Occipital lobe (tissue), 2 donors: ENCODE results near the gene ABL1. TPM values are rescaled to one million over a fixed set of nuclear protein-coding genes. Genes with fewer than 3 reads are reported as not detected.

Source experiments
- DNase-seq: peaks from one replicate; lab custom pipeline; 2025; lab: John Stamatoyannopoulos, UW
- total RNA-seq: library from RNA; depleted of rRNA; stranded (reverse); fragments of >200 nt; gene quantifications from one replicate; pipeline ENCODE4 v1.2.3, GENCODE V29; 2014

Gene ABL1
- total RNA-seq, 1 donor from 2014 or later: 25.1 TPM

DNA sequence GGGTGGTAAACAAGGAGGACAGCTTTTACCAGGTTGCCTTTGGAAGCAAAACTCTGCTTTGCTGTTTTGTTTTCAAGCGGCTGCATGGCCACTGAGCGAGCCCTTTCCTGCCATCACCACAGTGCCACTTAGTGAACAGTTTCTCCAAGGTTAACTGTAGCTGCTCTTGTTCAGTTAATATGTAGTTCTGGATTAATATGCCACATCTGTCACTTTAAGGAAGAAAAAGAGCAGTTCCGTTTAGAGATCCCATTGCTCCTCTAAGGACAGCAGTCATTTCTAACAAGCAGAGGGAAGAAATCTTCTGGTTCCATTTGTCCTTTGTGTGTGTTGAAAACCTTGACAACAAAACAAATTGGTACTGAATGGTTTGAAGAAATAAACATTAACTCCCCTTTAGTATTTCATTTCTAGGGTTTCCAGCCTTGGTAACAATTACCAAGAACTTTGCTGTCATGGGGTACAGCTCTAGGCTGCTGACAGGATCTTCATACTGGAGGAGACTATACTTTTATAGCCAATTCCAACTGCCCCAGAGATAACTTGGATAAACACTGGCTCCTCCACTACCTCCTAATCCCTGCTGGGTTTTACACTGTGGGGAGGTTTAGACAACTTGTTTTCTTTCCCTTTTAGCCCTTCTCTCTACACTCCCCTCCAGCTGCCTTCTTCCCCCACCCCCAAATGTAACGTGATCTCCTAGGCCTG is 10.3 kb upstream of the ABL1 start:
- no peak for DNase-seq

DNA sequence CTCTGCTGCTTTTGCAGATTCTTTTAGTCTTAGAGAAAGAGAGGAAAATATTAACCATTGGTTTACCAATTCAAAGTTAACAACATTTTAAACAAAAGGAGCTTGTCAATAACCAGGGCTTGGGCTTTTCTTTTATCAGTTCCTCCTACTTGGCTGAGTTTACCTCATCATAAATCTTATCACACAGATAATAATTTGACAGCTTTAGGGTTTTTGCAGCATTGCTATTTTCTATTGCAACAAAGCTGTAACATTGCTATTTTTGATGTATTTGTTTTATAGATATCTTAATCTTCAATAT is 9.8 kb upstream of the ABL1 start:
- no peak for DNase-seq

DNA sequence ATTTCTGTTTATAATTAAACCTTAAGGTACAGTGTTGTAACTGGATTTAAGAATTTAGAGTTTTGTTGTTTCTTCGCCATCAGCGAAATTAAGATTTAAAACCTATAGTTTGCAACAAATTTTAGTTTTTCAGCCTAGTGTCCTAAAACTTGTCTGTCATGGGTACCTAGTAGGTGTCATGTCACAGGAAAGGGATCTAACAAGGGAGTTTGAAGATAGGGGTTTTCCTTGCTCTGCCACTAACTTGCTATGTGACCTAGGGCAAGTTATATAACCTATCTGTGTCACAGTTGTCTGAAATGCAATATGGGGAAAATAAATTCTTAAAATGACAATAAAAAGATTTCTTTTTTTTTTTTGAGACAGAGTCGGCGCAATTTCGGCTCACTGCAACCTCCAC is 9.2 kb upstream of the ABL1 start:
- no peak for DNase-seq

DNA sequence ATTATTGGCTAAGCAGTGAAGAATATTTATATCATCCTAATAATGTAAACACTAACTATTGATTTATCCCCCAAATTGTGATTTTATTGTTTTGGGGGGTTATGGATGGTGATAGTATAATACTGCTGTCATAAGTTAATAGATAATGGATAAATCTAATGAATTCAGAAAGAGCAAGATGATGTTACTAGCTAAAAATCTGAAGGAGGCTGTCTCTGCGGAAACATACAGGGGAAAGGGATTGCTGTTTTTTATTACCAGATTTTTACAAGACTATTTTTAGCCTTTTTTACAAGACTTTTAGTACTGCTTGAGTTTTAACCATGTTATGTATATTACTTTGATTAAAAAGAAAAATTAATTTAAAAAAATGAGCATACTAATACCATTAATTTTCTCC is 5.3 kb upstream of the ABL1 start:
- DNase-seq: no peak

DNA sequence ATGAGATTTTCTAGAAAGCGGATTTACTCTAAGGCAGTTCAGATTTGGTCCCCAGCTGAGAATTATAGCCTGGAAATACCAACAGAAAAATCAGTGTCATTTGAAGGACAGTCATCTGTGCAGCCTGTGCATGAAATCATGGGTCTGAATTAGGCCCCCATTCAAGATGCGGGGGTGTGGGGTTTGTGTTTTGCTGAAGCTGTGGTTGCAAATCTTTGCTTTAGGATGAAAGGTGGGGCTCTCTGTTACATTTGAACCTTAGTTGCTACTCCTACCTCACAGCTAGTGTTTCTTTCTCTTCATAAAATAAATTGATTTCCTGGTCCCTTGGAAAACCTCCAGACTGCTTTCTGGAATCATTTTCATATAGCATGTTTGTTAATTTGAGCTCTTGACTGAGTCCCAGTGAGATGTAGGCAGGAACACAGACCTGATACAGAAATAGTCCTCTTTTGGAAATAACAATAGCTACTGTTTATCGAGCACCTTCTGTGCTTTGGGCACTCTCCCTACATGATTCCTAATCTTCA is 4.8 kb upstream of the ABL1 start:
- no peak for DNase-seq

DNA sequence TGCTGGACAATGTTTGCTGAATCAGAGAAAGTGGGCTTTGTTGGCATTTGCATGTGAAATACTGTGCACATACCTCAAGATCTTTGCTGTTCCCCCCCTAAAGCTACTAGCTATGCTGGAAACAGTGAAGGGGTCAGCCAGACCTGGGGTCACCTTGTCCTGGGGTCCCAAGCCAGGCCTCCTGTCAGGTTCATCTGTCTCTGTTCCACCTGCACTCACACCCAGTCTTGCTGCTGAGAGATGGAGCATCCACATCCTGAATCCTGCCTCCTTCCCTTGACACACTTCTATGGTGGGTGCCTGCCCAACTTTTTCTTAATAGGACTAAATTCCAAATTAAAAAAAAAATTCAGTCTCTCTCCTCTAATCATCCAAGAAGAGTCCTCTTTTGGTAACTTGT is 4.0 kb upstream of the ABL1 start:
- DNase-seq: no peak

DNA sequence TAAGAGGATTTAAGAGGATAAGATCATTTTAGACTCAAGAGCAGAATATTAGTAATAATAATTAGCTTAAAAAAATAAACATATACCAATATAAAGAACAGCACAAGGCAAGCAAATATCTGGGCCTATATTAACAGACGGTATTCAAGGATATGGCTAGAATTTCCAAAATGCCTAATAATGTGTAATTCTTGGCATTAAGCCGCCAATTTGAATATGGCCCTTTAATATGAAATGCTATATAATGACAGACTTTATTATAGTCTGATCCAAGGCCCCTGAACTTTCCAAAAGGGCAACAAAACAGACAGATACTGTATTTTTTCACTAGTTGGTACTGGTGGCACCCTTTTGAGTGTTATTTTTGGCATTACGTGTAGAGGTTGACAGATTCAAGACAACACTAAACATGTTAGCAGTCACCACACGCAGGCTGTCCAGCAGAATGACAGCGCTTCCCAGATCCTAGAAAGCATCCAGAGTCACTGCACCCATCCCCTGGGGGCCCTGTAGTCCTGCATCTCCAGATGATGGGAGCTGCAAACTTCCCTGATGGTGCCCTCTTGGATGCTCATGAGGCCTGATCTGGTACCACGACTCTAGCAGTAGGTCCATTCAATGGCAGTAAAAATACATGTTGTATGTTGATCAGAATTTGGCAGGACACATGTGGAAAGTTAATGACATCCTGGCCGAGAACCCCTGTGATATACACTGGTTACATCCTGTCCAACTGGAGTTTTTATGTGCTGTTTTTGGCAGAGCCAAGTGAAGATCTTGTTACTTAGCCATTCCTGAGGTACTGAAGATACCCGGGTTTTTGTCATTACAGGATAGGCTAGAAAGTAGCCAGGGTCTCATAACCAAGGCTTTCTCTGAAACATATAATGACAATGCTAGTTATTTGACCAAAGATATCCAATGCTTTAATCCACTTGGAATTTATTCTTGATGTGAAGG is 1.7 kb upstream of the ABL1 start:
- no peak for DNase-seq

DNA sequence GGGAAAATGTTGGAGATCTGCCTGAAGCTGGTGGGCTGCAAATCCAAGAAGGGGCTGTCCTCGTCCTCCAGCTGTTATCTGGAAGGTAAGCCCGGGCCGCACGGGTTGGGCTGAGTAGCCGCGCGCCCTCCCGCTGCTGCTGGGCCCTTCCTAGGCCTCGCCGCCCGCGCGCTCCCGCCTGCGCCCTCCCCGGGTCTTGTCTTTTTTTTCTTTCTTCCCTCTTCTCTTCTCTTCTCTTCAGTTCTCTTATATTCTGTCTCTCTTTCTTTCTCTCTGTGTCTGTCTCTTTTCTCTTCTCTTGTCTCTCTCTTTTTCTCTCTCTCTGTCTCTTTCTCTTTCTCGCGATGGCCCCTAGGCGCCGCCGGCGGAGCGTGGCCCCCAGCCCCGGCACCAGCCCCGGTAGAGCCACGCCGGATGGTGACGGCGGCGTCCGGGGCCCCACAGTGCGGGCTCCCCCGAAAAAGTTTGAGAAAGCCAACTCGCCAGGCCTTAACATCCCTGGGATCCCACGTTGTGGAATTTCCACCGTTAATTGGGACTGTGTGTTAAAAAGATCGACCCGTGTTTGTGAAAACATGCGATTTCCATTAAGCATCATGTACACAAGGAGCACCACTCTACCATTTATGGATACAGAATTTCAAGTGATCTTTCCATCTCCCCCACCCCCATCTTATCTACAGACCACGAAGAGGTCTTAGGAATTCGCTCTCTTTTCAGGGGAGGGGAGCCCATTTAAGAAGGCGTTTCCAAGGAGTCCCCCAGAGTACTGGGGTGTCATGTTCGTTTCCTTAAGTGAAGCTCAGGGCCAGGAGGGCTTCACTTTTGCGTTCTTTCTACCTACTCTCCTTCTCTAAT is 616 bp downstream of the ABL1 start:
- no peak for DNase-seq

DNA sequence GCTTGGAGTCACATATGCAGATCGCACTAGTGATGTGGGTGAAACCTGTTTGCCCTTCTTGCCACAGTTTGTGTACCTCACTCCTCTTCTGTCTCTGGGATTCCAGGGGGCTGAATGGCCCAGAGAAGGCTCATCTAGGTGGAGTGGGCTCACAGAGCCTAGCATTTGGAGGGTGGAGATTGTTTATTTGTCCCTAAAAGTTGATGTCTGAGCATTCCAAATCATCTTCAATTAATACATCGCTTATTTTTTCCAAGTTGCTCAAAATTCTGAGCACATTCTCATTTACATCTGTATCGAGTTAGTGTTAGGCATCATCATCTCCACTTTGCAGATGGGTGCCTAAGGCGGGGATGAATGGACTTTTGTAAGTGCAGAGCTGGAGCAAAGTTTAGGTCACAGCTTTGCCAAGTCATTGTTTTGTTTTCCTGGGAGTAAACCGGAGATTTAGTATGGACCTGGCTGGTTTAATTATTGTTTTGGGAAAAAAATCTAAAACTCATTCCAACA is 2.0 kb downstream of the ABL1 start:
- no peak for DNase-seq

DNA sequence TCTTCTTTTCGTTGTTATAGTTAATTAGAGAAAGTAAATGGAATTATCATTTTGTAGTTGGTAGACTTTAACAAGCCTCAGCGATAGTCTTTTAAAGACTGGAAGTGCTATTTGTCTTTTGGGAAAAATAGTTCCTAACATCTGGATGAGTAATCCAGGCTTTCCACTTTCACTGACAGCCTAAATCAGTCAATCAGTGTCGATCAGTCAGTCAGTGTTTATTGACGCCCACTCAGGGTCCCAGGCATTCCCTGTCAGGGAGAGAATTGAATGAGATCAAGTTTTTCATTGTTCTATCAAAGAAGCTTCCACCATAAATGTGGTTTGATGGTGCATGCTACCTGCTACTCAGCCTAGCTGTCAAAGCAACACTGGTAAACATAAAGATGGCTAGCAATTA is 2.6 kb downstream of the ABL1 start:
- DNase-seq: no peak

DNA sequence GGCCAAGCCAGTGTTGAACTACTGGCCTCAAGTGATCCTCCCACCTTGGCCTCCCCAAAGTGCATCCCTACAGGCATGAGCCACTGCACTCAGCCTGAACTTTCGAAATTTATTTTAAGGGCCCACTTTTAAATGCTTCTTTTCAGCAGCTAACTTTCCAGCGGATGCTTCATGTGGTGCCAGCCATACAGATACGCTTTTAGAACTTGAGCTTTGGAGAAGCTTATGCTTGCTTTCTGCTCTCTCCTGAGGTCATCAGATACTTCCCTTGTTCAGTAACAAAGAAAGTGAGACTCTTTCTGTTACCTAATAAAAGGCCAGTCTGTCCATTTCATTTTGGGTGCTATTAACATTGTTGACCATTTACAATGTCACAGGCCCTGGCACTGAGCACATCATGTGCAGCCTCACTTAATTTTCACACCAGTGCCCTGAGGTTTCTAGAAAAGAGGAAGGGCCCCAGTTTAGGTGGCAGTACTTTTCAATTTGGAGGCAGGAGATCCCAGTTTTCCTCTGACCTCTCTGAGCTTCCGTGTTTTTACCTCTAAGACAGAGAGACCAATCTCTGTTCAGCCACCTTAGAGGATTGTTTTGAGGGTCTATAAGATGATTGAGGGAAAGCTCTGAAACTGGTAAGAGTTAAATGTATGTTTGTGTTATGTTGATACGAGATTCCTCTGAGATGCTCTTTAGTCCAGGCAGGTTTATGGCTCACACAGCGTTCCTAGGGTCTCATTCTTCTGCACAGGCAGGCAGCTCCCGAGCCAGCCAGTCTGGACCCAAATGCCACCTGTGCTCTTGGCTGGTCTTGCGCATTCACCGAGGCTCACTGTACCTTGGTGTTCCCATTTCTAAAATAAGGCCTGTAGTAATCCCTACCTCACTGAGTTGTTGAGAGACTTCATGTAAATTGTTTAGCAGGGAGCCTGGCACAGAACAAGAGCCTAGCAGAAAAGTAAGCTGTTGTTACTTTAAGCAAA is 4.4 kb downstream of the ABL1 start:
- DNase-seq: no peak

DNA sequence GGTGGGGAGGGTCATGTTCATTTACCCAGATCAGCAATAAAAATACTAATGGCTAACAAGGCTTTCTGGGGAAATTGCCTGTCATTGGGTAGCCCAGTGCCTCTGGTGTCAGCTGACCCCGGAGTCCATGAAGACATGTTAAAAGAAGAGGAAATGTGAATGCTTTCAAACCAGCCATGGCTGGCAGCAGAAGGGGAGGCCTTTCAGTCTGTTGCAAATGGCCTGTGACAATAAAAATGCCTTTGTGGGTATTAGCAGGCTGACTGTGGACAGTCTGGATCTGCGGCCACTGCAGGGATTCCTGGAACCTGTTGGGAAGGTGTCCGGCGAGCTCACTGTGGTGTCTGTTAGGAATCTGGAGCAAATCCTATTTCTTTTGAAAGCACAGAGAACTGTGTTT is 7.5 kb downstream of the ABL1 start:
- no peak for DNase-seq

DNA sequence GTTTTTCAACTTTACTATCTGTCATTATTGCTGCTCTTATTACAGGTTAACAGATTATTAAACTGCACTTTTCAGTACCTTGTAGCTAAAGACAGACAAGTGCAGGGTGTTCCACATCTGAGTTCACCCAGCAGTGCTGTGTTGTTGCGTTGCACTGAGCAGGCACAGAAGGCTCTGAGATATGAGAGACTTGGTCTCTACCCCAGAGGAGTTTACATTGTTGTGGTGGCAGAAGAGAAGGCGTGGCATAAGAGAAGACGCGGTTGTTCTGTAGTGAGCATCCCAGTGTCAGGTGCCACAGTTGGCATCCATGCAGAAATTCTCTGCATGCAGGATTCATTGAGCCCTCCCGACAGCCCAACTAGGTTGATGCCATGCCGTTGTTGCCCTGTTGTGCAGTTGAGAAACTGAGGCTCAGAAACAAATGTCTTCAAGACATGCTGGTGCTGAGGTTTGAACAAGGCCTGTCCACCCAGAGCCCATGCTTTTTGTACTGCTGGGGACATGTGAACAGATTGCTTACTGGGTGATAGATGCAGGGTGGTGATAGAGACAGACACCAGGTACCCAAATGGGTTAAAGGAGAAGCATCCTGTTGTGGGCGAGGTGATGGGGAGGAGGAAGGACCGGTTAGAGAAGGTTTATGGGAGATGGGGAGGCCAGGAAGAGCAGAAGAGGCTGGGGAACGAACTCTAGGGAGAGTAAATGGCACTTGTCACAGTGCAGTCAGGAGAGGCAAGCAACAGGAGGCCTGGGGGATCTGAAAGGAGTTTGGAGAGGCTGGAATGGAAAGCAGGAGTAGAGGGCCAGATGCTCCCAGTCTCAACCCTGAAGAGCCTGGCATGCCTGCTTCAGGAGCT is 8.2 kb downstream of the ABL1 start:
- DNase-seq: no peak

DNA sequence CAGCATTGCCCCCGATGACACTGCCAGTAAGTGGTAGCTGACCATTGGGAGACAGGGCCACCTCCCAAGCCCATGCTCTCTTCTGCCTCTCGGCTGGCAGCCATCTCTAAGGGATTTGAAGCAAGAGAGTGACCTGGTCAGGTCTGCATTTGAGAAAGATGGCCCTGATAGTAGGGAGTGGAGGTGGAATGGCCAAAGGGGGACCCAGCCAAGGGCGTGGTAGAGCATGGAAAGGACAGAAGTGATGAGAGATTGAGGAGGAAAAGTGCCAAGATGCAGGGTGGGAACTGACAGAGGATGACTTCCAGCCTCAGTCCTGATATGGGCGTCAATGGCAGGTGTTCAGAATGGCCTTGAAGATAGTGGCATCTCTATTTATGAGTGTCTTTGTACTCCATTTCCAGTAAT is 9.0 kb downstream of the ABL1 start:
- DNase-seq: no peak

DNA sequence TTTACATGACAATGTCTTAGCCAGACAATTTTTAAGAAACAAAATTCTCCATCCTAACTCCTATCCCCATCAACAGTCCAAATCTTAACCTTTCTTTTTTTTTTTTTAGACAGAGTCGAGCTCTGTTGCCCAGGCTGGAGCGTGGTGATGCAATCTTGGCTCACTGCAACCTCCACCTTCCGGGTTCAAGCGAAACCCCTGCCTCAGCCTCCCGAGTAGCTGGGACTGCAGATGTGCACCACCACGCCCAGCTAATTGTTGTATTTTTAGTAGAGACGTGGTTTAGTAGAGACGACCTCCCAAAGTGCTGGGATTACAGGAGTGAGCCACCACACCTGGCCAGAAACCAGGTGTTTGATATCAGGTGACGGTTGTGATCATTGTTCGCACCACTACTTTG is 10.2 kb downstream of the ABL1 start:
- no peak for DNase-seq

DNA sequence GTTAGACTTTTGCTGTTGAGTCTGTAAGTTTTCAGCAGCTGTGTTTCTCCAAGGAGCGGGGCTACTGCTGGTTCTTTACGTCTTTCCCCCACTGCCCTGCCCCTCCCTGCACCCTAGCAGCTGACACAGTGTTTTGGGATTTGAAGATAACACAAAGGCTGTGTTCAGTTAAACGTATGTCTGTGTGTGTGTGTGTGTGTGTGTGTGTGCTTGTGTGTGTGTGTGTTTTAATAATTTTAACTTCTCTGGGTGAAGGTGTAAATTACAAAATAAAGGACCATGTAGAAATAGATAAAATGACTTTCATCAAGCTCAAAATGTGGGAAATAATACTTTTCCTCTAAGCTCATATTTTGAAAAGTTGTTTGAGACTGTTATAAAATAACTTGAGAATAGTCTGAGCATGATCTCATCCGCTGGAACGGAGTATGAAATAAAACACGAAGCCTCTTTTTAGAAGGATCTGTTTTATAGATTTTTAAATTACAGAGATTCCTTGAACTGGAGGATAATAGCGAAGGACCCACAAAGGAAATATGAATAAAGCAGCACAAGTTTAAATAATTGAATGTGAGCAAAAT is 10.9 kb downstream of the ABL1 start:
- no peak for DNase-seq

DNA sequence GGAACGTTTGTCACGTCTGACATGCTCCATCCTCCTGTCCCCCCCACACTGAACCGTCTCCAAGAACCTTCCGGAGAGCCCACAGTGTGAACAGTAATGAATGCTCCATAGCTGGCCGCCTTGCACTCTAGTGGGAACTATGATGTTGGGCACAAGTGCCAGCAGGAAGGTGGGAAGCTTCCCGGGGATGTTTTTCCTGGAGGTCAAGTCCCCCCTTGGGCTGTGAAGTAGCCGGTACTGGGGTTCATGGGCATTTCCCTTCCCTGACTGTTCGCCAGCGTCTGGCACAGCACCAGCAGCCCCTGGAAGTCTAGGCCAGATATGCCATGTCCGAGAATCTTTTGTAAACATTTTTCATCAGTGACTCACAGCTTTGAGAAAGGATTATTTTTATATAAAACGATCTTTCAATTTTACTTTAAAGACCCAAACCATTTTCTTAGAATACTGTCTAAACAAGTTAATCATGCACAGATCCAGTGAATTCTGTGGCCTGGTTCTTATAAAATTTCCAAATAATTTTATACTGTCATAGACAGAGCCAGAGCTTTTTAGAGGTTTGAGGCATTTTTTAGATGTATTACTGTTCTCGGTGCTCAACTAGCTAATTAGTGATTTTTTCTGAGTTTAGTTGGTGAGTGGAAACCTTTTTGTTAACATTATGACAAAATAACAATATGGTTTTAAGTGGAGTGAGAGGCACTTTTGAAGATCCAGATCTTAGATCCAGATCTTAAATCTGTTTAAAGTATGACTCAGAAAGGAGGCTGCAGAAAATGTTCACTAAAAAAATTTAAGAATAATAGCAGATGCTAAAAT is 11.6 kb downstream of the ABL1 start:
- DNase-seq: no peak
